GM18870 (cell line): ENCODE measurements around the gene CCDC57.
A peak's percentile ranks its signal among the peaks of the same experiment; 100 is the strongest.
"Not testable (repeated sequence)": the region's sequence is repeated elsewhere in the genome, so short reads cannot be mapped to it uniquely, and the experiment has no call there.

Source experiments
- ATAC-seq: cut with Tn5 transposase; IDR thresholded peaks from one replicate; pipeline ENCODE4 v1.9.1; 2021; ENCODE audit warnings: moderate library complexity; ENCODE audit not compliant: unreplicated experiment

CCDC57 gene

DNA sequence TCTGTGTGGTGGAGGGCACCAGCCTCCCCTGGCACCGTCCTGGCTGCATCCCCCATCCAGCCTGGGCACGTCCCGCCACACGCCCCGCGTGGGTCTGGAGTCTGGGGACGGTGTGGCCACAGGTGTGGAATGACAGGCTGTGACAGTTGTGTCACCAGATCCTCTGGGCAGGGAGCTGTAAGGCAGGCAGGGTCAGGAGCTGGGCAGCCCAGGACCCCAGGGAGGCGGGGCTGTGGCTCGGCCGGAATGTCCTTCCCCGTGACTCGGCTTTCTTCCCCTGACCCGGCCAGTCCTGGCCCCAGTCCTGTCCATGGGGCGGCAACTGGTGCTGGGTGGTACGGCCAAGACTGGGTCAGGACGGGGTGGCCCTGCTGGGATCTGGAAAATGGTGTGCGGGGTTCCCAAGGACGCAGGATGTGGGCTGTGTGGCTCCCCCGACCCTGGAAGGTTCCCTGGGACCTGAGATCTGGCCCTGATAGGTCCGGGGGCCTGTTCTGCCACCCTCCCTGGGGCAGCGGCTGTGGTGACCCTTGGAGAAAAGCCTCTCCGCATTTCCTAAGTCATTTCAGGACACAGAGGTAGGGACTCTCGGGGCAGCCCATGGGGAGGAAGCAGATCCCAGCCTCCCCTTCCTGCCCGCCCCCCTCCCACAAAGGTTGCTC is 12.9 kb upstream of the CCDC57 start:
- ATAC-seq: no peak

DNA sequence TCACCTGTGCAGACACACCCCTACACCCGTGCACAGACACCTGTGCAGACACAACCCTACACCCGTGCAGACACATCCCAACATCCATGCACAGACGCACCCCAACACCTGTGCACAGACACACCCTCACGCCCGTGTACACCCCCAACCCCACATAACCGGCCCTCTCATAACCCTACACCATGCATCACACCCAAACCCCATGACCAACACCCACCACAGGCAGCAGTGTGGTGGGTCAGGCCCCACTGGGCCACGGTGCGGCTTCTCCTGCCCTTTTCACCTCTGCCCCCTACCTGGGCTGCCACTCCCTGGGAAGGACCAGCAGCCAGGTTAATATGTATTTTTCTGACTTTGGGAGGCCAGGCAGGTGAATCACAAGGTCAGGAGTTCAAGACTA is 12.0 kb upstream of the CCDC57 start:
- no peak for ATAC-seq

DNA sequence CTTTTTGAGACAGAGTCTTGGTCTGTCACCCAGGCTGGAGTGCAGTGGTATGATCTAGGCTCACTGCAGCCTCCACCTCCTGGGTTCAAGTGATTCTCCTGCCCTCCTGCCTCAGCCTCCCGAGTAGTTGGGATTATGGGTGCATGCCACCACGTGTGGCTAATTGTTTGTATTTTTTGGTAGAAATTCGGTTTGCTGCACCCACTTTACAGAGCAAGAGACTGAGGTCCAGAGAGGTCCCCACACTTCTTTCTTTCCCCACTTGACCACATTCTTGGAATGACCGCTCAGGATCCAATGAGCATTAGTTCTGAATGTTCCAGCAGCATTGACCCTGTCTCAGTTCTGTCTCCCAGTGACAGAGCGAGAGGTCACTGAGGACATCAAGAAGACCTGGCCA is 10.9 kb upstream of the CCDC57 start:
- no peak for ATAC-seq

DNA sequence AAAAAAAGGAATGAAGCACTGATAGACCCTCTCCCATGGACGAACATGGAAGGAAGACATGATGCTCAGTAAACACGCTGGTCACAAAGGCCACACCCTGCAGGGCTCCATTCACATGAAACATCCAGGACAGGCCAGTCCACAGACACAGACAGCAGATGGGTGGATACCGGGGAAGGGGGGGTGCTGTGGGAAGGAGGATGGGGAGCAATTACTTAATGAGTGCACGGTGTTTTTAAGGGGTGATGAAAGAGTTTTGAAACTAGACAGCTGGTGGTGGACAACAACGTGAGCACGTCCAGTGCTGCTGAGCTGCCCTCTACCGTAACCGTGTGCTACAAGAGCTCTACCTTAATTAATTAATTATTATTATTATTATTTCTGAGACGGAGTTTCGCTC is 10.2 kb upstream of the CCDC57 start:
- ATAC-seq: no peak

DNA sequence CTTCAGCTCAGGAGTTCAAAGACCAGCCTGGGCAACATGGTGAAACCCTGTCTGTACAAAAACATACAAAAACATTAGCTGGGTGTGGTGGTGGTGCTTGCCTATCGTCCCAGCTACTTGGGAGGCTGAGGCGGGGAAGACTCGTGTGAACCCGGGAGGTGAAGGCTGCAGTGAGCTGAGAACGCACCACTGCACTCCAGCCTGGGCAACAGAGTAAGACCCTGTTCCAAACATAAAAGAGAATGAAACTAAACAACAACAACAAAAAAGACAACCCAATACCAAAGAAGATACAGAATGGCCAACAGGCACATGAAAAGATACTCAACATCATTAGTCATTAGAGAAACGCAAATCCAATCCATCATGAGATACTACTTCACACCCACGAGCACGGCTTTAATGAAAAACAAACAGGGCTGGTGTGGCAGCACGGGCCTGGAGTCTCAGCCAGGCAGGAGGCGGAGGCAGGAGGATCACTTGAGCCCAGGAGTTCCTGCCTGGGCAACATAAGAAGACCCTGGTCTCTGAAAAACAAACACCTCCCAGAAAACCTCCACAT is 8.8 kb upstream of the CCDC57 start:
- no peak for ATAC-seq

DNA sequence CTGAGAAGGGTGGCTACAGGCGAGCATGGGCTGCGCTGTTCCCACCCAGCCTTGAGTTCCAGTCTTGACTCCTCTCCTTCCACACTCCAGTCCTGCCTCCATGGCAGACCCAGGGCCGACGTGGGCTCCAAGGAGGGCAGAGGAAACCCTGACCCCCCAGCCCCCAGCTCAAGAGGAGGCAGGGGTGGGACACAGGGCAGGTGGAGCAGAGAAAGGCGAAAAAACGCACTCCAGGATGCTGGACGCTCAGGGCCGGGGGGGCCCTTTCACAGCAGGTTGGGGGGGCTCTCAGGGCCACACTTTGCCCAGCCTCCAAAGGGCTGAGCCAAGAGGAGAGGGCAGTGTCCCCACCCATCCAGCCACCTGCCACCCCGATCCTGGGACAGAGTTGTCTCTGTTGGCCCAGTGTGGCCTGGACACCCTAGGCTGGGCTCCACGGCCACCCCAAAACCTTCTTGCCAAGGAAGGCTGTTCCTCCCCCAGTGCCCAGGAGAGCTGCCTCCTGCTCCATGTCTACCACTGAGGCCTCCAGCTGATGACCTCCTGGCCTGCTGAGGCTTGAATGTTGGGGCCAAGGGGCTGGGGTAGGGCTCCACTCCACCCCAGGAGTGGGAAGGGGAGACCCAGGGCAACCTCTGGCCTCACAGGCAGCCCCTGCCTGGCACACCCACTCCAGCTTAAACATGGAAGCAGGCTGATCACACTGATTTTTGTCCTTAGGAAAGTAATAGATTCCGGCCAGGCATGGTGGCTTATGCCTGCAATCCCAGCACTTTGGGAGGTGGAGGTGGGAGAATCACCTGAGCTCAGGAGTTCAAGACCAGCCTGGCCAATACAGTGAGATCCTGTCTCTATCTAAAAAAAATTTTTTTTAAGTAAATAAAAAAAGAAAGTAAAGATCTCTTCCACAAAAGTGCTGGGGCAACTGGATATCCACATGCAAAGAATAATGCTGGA is 7.4 kb upstream of the CCDC57 start:
- no peak for ATAC-seq

DNA sequence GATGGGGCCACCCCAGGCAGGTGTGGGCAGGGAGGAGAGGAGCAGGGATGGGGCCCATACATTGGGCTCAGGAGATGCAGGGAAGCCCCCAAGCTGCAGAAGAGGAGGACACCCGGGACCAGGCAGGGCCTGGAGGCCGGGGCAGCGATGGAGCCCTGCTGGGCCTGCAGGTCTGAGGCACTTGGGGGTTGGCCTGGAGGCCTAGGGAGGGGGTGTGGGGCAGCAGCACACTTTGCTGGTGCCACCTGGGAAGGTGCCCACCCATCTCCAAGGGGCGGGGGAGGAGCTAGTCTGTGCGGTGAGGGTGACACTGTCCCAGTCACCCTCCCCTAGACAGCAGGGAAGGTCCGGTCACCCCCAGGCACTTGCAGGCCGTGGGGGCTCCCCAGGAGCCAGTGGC is 6.4 kb upstream of the CCDC57 start:
- no peak for ATAC-seq

DNA sequence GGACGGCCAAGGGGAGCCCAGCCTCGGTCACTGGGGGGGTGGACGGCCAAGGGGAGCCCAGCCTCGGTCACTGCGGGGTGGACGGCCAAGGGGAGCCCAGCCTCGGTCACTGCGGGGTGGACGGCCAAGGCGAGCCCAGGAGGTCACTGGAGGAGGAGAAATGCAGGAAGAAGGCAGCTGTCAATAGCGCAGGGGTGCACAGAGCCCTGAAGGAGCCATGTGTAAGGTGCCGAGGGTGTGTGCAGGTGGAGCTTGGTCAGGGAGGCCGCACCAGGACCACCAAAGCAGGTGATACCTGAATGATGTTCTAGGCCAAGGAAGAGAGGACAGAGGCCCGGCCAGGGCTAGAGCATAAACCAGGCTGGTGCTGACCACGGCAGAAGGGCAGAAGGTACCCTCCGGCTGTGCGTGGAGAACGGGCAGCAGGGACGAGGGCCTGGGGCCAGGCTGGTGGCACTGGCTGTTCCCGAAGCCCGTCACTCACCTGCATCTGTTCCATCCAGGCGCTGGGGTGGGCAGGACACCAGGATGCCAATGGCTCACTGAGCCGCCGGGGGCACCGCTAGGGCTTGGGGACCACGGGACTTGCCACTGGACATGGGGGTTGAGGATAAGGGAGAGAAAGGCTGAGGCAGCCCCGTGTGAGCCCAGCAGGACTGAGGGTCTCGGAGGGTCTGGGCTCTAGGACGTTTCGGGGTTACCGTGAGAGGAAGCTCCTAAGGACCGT is 5.9 kb upstream of the CCDC57 start:
- ATAC-seq: no peak

DNA sequence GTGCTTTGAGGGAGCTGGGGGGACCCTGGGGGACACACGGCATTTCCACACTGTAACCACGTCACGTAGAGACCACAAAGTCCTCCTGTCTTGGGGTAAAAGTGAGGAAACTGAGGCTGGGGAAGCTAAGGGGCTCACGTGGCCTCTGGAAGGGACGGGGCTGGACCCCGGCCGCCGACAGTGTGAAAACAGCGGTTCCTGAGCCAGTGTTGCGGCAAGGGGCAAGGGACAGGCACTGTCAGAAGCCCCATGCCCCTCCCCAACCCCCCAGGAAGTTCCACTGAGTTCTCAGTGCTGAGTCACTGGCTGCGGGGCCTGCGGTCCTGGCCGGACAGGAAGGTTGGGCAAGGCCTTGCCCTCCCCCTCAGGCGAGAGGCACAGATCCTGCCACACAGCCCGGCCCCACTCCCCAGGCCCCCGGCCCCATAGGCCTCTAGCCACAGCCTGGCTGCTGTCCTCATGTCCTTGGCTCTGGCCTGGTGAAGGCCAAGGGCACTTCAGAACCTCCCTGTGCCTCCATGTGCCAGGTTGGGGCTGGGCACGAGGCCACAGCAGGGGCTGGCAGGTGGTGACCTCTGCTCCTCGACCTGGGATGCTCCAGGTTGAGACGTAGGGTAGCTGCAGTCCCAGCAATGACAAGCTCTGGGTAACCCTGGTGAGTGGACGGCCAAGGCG is 5.0 kb upstream of the CCDC57 start:
- no peak for ATAC-seq

DNA sequence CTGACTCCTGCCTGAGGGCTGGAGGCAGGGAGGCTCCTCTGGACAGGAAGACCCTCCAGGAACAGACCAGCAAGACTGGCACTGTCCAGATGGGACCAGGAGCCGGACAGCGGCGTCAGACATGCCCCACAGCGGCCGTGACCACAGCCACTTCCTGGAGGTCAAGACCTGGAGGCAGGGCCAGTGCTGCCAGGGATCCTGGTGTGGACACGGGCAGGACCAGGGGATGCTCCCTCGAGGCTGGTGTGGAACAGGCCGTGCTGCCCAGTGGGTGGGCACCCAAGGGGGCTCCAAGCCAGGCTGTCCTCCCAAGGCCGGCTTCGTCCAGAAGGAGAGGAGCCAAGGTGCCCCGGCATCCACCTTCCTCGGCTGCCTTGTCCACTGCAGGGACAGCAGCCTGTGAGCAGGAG is 4.5 kb upstream of the CCDC57 start:
- no peak for ATAC-seq

DNA sequence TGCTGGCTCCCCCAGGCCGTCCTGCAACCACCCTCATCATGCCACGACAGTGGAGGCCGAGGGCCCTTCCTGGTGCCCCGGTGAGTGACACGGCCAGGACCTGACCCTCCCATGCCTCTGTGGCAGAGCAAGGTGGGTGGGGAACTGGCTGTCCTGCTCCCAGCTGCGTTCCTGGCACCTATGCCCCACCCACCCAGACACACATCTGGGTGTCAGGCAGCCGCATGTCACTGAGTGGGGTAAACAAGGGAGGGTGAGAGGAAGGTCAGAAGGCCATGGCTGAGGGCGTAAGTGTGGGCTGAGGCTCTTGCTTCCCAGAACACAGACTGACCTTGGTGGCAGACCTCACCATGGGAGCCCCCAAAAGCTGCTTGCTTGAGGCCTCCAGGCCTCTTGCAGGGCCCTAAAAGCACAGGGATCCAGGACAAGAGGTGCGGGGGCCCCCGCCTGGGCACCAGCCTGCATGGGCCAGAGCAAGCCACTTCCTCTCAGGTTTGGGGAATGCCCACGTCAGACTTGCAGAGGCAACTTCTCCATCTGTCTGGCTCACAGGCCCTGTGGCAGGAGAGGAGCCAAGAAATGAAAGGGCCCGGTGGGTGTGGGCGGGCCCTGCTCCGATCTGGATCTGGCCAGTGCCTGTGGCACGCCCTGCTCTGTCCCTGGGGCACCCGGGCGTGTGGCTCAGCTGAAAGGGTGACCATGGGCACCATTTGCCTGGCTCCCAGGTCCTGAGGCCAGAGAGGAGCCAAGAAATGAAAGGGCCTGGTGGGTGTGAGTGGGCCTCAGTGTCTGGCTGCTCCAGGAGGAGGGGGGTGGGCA is 3.9 kb upstream of the CCDC57 start:
- peak; percentile 40 for ATAC-seq

DNA sequence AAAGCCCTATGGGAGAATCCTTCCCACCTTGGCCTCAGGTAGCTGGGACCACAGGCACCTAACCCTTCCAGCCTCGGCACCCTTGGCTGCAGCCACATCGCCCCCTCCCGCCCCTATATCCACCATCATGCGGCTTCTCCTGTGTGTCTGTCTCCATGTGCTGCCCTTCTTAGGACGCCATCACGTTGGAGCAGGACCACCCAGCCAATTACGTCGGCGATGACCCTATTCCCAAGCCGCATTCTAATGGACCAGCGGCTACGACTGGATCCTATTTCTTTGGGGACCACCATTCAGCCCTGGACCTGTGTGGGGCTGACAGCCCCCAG is 3.3 kb upstream of the CCDC57 start:
- ATAC-seq: no peak

DNA sequence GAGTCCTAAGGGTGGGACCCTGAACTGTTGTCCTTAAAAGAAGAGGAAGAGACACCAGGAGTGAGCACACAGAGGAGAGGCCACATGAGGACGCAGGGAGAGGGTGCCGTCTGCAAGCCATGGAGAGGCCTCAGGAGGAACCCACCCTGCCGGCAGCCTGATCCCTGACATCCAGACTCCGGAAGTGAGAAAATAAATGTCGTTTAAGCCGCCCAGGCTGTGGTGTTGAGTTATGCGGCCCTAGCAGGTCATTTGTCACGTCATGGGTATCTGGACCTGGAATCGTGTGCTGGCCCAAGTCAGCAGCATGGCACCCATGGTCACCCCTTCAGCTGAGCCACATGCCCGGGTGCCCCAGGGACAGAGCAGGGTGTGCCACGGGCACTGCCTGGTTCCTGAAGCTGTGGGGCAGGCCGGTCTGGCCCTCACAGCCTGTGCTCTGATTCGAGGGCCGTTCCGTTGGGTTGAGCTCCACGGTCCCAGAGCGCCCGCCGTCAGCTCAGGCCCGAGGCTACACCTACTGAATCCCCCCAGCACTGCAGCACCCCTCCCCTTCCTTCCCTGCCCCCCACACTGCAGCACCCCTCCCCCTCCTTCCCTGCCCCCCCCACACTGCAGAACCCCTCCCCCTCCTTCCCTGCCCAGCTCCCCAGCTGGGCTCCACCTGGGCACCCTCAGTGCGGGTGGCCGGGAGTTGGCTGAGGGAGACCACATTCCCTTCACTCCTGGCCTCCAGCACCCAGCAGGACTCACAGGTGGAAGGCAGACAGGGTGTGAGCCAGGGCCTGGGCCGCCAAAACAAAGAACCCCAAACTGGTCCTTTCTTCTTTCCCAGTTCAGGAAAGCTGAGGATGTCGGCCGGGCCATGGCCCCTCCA is 2.7 kb upstream of the CCDC57 start:
- no peak for ATAC-seq

DNA sequence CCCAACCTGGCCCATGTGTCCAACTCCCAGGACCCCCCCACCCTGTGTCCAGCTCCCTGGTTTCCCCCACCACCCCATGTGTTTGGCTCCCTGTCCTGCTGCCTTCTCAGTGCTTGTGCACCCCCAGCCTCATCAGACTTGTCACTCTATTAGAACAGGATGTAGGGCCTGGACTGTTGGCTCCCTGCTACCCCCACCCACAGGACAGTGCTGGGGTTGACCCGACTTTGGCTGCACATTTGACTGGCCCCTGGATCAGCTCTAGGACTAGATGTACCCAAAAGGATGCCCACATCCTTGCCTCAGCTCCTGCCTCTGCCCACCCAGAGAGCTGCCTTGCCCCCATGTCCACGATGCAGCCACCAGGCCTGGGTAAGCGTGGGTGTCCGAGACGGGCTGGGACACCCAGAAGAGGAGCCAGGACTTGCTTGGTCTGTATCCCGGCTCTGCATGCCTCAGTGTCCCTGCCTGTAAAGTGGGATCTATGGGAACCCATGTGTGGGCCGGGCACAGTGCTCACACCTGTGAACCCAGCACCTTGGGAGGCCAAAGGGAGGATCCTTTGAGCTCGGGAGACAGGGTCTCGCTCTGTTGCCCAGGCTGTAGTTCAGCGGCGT is 1.5 kb upstream of the CCDC57 start:
- ATAC-seq: no peak

DNA sequence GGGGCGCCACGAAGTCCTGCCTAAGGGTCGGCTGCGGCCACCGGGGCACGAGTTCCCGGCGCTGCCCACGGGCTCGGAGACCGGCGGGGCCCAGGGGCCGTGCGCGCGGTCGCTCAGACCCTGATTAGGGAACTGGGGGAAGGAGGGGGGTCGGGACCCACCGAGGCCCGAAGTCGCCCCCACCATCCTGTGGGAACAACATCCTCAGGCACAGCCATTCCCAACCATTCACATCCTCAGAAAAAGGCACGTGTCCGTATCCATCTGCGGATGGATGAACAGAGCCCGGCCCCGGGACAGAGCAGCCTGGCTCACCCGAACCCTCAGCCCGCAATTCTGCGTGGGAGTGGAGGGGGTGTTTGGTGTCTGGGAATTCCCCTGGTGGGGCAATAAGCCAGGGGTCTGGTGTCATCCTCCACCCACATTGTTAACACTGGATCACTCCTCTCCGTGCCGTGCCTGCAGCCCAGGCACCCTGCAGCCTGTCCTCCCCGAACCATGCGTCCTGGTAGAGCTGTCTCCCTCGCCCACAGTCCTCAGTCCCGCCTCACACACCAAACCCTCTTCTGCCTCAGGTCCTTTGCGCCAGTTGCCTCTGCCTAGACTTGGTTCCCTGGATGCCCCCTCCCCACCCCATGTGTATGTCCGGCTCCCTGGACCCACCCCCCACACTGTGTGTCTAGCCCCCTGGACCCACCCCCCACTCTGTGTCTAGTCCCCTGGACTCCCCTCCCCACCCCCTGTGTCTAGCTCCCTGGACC is 789 bp upstream of the CCDC57 start:
- ATAC-seq: no peak

DNA sequence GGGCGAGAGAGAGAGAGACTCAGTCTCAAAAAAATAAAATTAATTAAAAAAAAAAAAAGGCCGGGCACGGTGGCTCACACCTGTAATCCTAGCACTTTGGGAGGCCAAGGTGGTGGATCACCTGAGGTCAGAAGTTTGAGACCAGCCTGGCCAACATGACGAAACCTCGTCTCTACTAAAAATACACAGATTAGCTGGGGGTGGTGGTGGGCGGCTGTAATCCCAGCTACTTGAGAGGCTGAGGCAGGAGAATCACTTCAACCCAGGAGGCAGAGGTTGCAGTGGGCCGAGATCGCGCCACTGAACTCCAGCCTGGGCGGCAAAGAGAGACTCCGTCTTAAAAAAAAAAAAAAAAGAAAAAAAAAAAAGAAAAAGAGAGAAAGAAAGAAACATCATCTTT is 2.0 kb downstream of the CCDC57 start:
- ATAC-seq: not testable (repeated sequence)

DNA sequence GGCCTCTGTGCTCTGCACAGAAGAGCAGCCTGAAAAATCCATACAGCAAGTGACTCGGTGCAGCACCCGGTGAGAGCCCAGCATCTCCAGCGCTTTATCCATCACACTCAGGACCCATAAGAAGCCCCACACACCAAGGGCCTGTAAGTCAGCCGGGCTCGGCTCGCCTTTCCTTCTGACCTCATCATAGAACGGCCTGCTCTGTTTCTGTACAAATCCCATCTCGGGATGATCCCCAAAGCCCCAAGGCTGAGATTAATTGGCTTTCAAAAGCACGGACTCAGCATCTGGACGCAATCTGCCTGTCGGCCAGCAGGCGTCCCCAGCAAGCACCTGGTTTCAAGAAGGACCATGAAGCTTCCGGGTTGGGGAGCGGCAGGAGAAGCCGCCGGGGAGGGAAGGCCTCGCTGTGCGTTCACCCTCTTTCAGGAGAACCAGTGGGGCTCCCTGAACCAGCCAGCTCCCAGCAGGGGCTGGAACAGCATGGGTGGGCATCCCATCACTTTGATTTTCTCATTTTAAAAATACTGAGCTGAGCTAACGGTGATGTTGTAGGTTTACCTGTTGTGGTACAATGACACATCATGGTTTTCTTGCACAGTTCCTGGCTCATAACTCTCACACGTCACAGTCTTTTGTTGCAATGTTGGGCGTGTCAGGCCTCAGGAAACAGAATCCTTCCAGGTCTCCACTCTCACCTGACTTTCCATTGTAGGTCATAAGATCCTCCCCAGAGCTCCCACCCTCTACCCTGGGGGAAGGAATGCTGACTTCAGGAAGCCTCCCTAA is 6.7 kb downstream of the CCDC57 start:
- ATAC-seq: peak; percentile 50
